HG03095 (cell line): ENCODE measurements around the gene MMS22L.
"Not testable (repeated sequence)": the region's sequence is repeated elsewhere in the genome, so short reads cannot be mapped to it uniquely, and the experiment has no call there.

ENCODE experiments used
- ATAC-seq: cut with Tn5 transposase; IDR thresholded peaks from one replicate; pipeline ENCODE4 v1.9.1; 2021; ENCODE audit warnings: moderate library complexity; ENCODE audit not compliant: unreplicated experiment

Gene MMS22L

GRCh38 chr6:97231911-97232310 is 51.1 kb downstream of the MMS22L start:
- no peak for ATAC-seq

DNA sequence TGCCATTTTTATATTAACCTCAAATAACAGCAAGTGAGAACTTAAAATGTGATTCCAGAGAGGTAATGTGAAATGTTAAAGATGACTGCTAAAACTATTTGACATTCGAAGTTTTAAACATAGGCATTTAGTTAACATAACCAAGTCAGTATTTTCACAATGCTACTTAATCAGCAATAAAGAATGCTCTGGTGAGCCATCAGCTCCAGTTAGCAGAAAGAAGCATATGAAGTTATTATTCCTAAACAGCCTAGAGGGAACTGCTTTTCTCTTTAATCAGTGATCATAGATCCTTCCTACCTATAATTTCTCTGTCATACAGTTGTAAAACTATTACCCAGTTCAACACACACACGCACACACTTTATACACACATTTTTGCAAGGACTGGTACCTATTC is 60.1 kb downstream of the MMS22L start:
- ATAC-seq: no peak

DNA sequence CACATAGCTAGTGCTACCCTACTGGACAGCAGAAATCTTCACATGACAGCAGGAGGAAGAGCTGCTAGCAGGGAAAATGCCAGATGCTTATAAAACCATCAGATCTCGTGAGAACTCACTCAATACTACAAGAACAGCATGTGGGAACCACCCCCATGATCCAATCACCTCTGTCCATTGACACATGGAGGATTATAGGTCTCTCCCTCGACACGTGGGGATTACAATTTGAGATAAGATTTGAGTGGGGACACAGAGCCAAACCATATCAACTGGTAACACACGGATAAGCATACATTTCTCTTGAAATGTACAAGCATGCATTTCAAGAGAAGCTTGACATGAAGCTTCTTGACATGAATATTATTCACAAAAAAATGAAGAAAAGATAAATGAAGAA is 64.1 kb downstream of the MMS22L start:
- ATAC-seq: no peak

- no peak for ATAC-seq
Observed at GRCh38 chr6:97215157-97215769, 67.8 kb downstream of the MMS22L start.

- ATAC-seq: no peak
Observed at GRCh38 chr6:97214671-97215070, 68.3 kb downstream of the MMS22L start.

- no peak for ATAC-seq
Observed at GRCh38 chr6:97207383-97207782, 75.6 kb downstream of the MMS22L start.

DNA sequence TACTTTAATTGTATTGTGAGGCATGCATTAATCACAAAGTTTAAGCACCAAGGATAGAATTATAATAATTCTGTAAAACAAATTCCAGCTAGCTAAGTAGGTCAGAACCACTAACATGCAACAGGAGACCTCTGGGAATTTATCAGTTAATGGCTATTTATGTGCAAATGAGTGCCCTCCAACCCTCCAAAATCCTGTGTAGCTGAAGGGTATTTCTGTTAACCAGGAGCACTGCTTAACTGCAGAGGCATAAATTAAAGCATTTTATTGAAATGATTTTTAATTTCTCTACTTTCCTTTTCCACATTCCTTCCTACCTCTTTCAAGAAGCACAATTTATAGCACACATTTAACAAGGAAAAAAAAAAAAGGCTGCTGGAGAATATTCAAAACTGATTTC is 77.0 kb downstream of the MMS22L start:
- no peak for ATAC-seq

GRCh38 chr6:97203343-97203742 is 79.7 kb downstream of the MMS22L start:
- ATAC-seq: no peak

DNA sequence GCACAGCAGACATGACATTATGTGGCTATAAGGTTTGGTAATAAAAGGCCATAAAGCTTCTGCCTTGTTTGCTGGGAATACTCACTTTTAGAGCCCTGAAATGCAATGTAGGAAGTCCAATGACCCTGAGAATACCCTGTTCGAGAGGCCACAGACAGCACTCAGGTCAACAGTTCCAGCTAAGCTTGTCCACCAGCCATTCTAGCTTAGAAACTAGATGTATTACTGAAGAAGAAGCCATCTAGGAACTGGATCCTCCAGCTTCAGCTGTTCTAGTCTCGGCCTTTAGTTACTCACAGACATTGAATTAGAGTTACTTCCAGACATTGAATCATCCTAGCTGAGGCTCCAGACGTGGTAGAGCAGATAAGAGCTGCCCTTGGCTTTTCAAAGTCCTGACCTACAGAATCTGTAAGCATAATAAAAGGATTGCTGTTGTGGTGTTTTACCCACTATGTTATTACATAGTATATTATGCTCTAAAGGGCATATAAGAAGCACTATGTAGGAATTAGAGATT is 84.9 kb downstream of the MMS22L start:
- ATAC-seq: no peak

- no peak for ATAC-seq
Observed at GRCh38 chr6:97195117-97195516, 87.9 kb downstream of the MMS22L start.

- no peak for ATAC-seq
Observed at GRCh38 chr6:97189767-97190166, 93.2 kb downstream of the MMS22L start.

DNA sequence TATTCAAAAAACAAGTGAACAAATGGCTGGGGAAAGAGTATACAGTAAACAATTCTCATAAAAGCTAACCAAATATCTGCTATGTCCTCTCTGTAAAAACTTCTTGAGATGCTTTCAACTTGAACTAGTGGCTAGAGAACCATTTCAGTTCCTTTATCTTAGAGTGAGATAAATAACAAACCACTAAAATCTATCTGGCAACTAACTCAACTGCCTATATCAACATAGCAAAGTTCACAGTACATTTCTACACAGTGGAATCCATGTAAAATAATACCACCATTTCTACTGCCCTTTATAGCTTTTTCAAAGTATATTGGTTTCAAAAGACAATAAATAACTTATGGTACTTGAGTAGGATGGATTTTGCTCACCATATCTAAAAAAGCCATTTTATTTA is 95.1 kb downstream of the MMS22L start:
- ATAC-seq: no peak

DNA sequence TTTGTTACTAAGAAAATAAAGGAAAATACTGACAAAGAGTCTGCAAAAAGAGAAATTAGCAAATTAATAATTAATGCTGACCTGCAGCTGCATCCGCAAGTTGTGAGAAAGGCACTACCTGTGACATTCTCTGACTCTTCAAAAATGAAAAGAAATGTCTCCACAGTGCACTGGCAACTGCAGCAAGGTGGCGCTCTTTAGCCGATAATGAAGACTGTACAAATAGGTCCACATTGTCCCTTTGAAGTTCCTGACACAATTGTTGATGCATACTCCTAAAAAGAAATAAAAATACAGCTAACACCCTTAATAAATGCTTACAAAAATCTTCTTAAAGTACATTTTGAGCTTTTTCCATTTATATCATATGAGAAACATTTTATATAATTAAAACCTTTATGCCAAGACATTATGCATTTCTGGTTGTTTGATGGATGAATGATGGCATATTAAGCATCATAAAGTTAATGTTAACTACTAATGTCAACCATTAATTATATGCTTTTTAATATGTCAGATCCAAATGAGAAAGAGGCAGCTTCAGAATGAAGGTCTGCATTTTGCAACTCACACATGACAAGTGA is 96.5 kb downstream of the MMS22L start:
- peak; percentile 93 for ATAC-seq

- no peak for ATAC-seq
Observed at GRCh38 chr6:97177905-97178304, 105.1 kb downstream of the MMS22L start.

DNA sequence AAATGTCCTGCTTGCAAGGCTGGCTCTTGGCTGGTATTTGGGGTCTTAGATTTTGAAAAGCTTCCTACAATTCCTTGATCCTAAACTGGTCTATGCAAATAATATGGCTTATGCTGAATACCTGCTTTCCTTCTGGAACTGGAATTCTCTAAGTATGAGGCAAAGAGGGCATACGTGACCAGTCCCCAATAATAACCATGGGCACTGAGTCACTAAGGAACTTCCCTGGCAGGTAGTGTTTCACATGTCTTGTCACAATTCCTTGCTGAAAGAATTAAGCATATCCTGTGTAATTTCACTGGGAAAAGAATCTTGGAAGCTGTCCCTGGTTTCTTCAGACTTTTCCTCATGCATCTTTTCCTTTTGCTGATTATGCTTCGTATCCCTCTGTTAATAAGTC is 106.5 kb downstream of the MMS22L start:
- no peak for ATAC-seq

DNA sequence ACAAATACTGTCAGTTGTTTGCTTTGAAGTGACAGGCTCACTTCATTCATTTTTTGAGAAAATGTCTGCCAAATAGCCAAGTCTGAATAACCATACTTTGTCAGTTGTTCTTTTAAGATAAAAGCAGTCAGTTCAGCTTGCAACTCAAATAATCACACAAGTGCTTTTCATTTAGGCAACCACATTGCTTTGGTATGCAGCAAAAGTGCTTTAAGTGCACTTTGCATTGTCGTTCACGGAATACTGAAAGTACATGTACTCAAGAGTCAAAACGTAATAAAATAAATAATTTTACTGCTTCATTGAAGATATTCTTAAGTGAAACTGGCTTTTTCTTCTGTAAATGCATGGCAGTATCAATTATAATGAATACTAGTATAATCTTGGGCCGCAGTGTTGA is 107.2 kb downstream of the MMS22L start:
- ATAC-seq: no peak

GRCh38 chr6:97174471-97174870 is 108.5 kb downstream of the MMS22L start:
- no peak for ATAC-seq

DNA sequence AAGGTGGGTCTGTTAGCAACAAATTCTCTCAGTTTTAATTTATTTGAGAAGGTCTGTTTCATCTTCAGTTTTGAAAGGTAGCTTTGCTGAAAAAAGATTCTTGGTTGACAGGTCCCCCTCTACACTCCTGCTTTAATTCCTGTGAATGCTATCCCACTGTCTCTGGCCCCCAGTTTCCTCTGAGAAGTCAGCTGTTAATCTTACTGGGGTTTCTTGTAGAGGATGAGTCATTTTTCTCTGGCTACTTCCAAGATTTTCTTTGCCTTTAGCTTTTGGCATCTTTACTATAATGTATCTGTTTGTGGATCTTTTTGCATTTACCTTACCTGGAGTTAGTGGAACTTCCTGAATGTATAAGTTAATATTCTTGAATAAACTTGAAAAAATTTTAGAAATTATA is 122.7 kb downstream of the MMS22L start:
- ATAC-seq: no peak

GRCh38 chr6:97155447-97155846 is 127.6 kb downstream of the MMS22L start:
- not testable (repeated sequence) for ATAC-seq

- ATAC-seq: no peak
Observed at GRCh38 chr6:97154015-97154414, 129.0 kb downstream of the MMS22L start.

DNA sequence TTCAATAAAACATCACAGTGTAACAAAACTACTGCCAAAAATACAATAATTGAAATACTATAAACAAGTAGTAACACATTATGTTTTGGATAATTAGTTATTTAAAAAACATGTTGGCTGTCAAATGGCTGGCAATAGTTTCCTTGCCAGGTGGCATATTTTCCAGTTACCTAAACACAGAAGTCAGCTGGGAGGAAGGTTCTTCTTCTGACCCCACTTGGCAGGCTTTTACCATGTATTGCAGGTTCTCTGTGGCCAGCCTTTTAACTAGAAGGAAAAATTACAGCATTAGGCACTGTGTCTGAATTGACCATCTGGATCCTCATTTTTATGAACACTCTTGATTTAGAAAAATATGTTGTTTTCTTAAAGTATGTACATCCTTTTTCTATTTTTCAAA is 131.4 kb downstream of the MMS22L start:
- ATAC-seq: no peak

DNA sequence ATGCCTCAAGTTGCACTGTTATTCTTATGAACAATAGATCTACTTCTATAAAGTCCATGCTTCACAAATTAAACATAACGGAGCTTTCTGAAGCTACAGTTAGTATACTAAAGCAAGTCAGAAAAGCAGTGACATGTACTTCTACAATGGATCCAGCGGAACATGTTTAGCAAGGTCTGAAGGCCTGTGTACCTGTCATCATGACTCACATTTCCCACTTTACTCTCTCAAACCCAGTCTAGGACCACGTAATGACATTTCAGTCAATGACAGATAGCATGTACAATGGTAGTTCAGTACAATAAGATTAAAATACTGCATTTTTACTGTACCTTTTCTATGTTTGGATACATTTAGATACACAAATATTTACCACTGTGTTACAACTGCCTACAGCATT is 132.1 kb downstream of the MMS22L start:
- no peak for ATAC-seq

DNA sequence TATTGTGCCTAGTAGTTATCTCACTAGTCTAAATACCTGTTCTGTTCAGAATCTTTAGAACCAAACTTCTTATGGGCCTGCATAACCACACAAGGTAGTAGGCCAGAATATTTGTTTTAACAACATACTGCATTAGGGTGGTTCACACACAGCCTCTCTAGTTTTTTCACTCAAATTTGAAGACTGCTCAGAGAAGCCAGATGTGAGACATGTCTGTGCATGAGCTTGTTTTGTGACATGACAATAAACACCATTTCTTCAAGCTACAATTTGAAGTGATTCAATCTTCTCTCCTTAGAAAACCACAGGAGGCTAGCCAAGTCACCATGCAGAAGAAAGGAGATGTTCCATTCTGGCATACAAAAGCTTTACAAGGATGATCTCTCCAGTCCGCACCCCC is 135.6 kb downstream of the MMS22L start:
- ATAC-seq: no peak
